K562 (cell line): Measurements from ENCODE around the gene C19orf47. TPM values are rescaled to one million over a fixed set of nuclear protein-coding genes. Genes with fewer than 3 reads are reported as not detected.
A peak's percentile ranks its signal among the peaks of the same experiment; 100 is the strongest.

ENCODE experiments used
- ATAC-seq: fragments of 200-7000 bp; cut with Tn5 transposase; 3 replicates; pipeline ENCODE4 v1.9.1; 2020; ENCODE audit warnings: moderate library complexity
- BruUV-seq: library from RNA; stranded (reverse); fragments of 400-500 nt; replicated peaks from 2 replicates; lab custom pipeline; 2021; lab: Mats Ljungman, UMichigan
- CTCF ChIA-PET: fragments of 300-600 bp; formaldehyde crosslinking; extraction: SDS; loops from one replicate; lab custom pipeline; 2021; ENCODE audit warnings: low intra/inter-chr PET ratio; lab: Yijun Ruan, JAX
- POLR2A ChIA-PET: fragments of 300-600, 350-650 bp; sonication (Branson Sonifier 250); formaldehyde crosslinking; extraction: SDS; loops from one replicate; lab custom pipeline; 2021; ENCODE audit warnings: antibody characterized with exemption, inconsistent platforms; lab: Yijun Ruan, JAX
- DNase-seq, 4 experiments: peaks; one replicate each; pipeline versions ENCODE4 v3.0.0 to v3.0.0-alpha.2; 2011 to 2018; ENCODE audit warnings: low spot score in 3 of 4, mixed read lengths in 3 of 4; ENCODE audit errors: extremely low read depth in 1 of 4
- FAIRE-seq: peaks from 2 replicates; lab custom pipeline; 2011; peaks lifted over from hg19 to GRCh38; lab: Jason Lieb, UNC
- H2AFZ ChIP-seq: 2 replicates; pipeline ENCODE4 v1.6.0; 2011; ENCODE audit warnings: low read depth, low read length, control low read depth, inconsistent platforms
- H3K27ac ChIP-seq: fragments of 200-600 bp; 3 replicates; pipeline ENCODE4 v1.8.0; 2011; ENCODE audit warnings: low read depth, mild to moderate bottlenecking, control low read depth, inconsistent platforms, low read length, moderate library complexity, mixed read lengths; ENCODE audit errors: extremely low read depth
- H3K27me3 ChIP-seq, 2 experiments: fragments of 300-600 bp in 1 of 2; 2 replicates in 1 of 2; 3 replicates in 1 of 2; pipeline versions ENCODE4 v1.6.0 to v1.8.0; 2011; ENCODE audit warnings: inconsistent platforms in 2 of 2, low read length in 2 of 2, mild to moderate bottlenecking in 1 of 2, mixed read lengths in 1 of 2, moderate library complexity in 1 of 2; ENCODE audit not compliant: control insufficient read depth in 2 of 2, insufficient read depth in 2 of 2
- H3K36me3 ChIP-seq: fragments of 300-600 bp; 3 replicates; pipeline ENCODE4 v1.8.0; 2011; ENCODE audit warnings: mild to moderate bottlenecking, low read length, inconsistent platforms; ENCODE audit not compliant: control insufficient read depth, insufficient read depth
- H3K4me1 ChIP-seq, 2 experiments: fragments of 200-600 bp in 1 of 2; replicated peaks in 1 of 2; 2 replicates in 1 of 2; 3 replicates in 1 of 2; pipeline versions ENCODE4 v1.5.1 to v1.8.0; 2011; ENCODE audit warnings: inconsistent platforms in 2 of 2, low read length in 2 of 2, mild to moderate bottlenecking in 1 of 2, mixed read lengths in 1 of 2, moderate library complexity in 1 of 2; ENCODE audit not compliant: control insufficient read depth in 2 of 2, insufficient read depth in 2 of 2
- H3K4me2 ChIP-seq: 2 replicates; pipeline ENCODE4 v1.6.1; 2011; ENCODE audit warnings: low read length, control low read depth, inconsistent platforms, mixed read lengths; ENCODE audit not compliant: insufficient read depth
- H3K4me3 ChIP-seq: fragments of 200-600 bp; sonication (generic), shearing (Covaris generic); 2 replicates; pipeline ENCODE4 v1.5.1; 2016; ENCODE audit warnings: control low read depth, inconsistent platforms
- H3K79me2 ChIP-seq: fragments of 200-600 bp; 3 replicates; pipeline ENCODE4 v1.8.0; 2011; ENCODE audit warnings: low read length, inconsistent platforms; ENCODE audit not compliant: control insufficient read depth, insufficient read depth
- H3K9ac ChIP-seq, 2 experiments: 2 replicates each; pipeline versions ENCODE4 v1.6.0 to v1.6.1; 2011; ENCODE audit warnings: low read depth in 2 of 2, low read length in 2 of 2, control low read depth in 1 of 2, inconsistent platforms in 1 of 2, mild to moderate bottlenecking in 1 of 2, mixed read lengths in 1 of 2; ENCODE audit not compliant: insufficient read depth in 1 of 2
- H3K9me1 ChIP-seq: one replicate; pipeline ENCODE4 v1.6.0; 2011; ENCODE audit warnings: inconsistent platforms, mild to moderate bottlenecking, low read length, moderate library complexity; ENCODE audit not compliant: control insufficient read depth, insufficient read depth
- H3K9me3 ChIP-seq: replicated peaks from 2 replicates; pipeline ENCODE4 v1.5.1; 2011; ENCODE audit warnings: low read depth, low read length, inconsistent platforms; ENCODE audit not compliant: control insufficient read depth, insufficient read depth
- H4K20me1 ChIP-seq: replicated peaks from 2 replicates; pipeline ENCODE4 v1.6.1; 2011; ENCODE audit warnings: low read length, inconsistent platforms, mixed read lengths; ENCODE audit not compliant: control insufficient read depth, insufficient read depth
- HMGN3 ChIP-seq: IDR thresholded peaks from 2 replicates; pipeline ENCODE4 v1.6.1; 2011; ENCODE audit warnings: borderline replicate concordance, low read depth, mild to moderate bottlenecking, mixed read lengths, low read length; ENCODE audit not compliant: insufficient read length; ENCODE audit errors: extremely low read depth
- ZNF717 ChIP-seq: fragments of 250-450 bp; sonication (Bioruptor Pico); IDR thresholded peaks from 2 replicates; pipeline ENCODE4 v1.5.0; 2021
- WGBS: fragments of 100-300 bp; shearing (Covaris generic); methylation state at CpG from one replicate; pipeline ENCODE4 v1.1.6; 2016; ENCODE audit warnings: low coverage, mixed read lengths; ENCODE audit not compliant: insufficient coverage; ENCODE audit errors: missing lambda C conversion rate; 5-methylcytosine and 5-hydroxymethylcytosine counted together
- in situ Hi-C: fragments of 300-500 bp; cut with MboI; formaldehyde crosslinking; loops from 4 replicates; pipeline ENCODE4 v1.15.0; 2018; ENCODE audit warnings: inconsistent platforms, mixed read lengths
- intact Hi-C: fragments of 100-400 bp; cut with micrococcal nuclease; formaldehyde crosslinking; loops from 2 replicates; pipeline ENCODE4 v1.14.2; 2022
- polyA plus RNA-seq, 8 experiments: library from polyadenylated mRNA; depleted of rRNA in 4 of 8; stranded (reverse) in 5 of 8; unstranded in 3 of 8; fragments of >200 nt; fragmentation: Nextera tagmentation in 2 of 8; fragmentation: Illumina TruSeq in 1 of 8; extraction: Ambion mirVana in 2 of 8; extraction: Trizol in 1 of 8; gene quantifications; 2 replicates each; pipeline versions ENCODE4 v1.2.1 to v1.2.3, GENCODE V29; 2011 to 2014; ENCODE audit warnings: inconsistent platforms in 1 of 8, missing spikeins in 1 of 8
- total RNA-seq, 7 experiments: library from RNA; depleted of rRNA in 6 of 7; stranded (reverse); fragments of >200 nt in 6 of 7; fragmentation: Illumina TruSeq in 2 of 7; extraction: Trizol in 2 of 7; gene quantifications; 2 replicates each; pipeline versions ENCODE4 v1.2.1 to v1.2.3, GENCODE V29; 2011 to 2021; ENCODE audit warnings: low replicate concordance in 1 of 7

C19orf47 gene
- total and polyA plus RNA-seq, 9 of the 15 experiments (the other 6 are each of a cell fraction or from before 2014, with no cell fraction given): 0.08 to 26.1 (median 14.7) TPM

- no TSS peak for BruUV-seq
- no peak for DNase-seq
- Histone ChIP-seq H3K9ac (peak overlapping the region in 1 of 2 experiments; percentile 9; a peak in 2 of 4 replicates), H3K27me3 (peaks cover 18 to 34% of the 10 kb centered on the region in 2 experiments), H4K20me1 (0 out of 2 replicates have a peak, but pooled peaks cover 2% of the 10 kb centered on the region), H3K9me3 (no peaks in the 10 kb centered on the region), H3K9me1 (no peaks in the 10 kb centered on the region), H3K27ac (no peak overlapping the region), H2AFZ (no peak overlapping the region), H3K79me2 (no peaks in the 10 kb centered on the region), H3K4me3 (no peak overlapping the region), H3K36me3 (no peaks in the 10 kb centered on the region), H3K4me2 (no peak overlapping the region), H3K4me1 (peaks cover 13 to 59% of the 10 kb centered on the region in 2 experiments)
- intact Hi-C loops (no loop called here), in situ Hi-C loops (no loop called here)
- ATAC-seq: no peak
- no peak for FAIRE-seq
- POLR2A ChIA-PET: interaction anchor here (0.6 to 1.4 kb wide), 6 partner anchors 15 to 993 kb away, joined by 3 to 5 read pairs (median 4); partner anchors contain the start of gene PRX
- 58% methylated on average over 23 of the region's 41 CpGs for WGBS
- TF ChIP-seq HMGN3 (peak; percentile 6), ZNF717 (CRISPR knock-in tag) (no peak)
- CTCF ChIA-PET: no interaction called here
Measured at GRCh38 chr19:40393894-40394815, 46.0 kb upstream of the C19orf47 start.
